ENCODE results near the gene RAB31. TPM values are rescaled to one million over a fixed set of nuclear protein-coding genes. Genes with fewer than 3 reads are reported as not detected.

RAB31 gene
- total and polyA plus RNA-seq, 2 of the 13 experiments (the other 11 are each of a cell fraction or from before 2014, with no cell fraction given) = 1.1 to 1.7 TPM

DNA sequence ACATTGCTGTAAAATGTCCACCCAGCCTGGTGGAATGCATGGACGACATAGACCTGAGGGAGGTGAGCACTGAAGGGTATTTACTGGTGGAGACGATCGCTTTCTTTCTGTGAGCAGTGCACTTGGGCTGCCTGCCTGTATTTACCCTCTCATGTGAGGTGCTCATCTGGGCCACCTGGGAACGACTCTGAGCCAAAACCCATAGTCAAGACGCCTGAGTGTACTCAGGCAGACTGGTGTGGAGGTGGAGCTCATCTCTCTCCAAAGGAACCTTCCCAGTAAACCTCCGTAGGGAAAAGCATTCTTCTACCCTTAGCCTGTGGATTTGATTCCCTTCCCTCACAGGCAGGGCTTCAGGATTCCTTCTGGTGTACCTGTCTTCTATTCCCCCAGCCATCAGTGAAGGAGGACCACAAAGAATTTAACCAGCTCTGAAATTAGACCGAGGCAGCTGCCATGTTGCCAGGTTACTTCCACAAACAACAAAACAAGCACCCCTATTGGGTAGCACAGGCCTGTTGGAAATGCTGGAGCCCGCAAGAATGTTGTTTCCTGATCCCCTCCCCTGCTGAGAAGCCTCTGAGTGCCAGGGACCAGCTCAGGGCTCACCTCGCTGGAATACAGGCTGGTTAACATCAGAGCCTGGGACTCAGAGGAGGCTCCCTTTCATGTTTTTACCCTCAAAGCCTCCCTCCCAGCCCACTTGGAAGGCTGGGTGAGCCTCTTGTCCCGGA, 130.2 kb downstream of the RAB31 start:
- no TSS peak for BruUV-seq (replicated peaks)
- in situ Hi-C loops (cut with HindIII; ENCODE audit: extremely low pct_ligation_motif_present, low pct_unique_long_range_greater_than_20kb) = no loop called here
- POLR2A ChIA-PET = no interaction called here
- Histone ChIP-seq H3K4me2 (ENCODE audit: low read depth, low read length) (no peak overlapping the region), H3K4me3 (replicated peaks in 1 of 3; ENCODE audit: insufficient read depth in 1 of 3, low read depth in 2 of 3, low read length in 3 of 3) (no peak overlapping the region), H3K4me1 (ENCODE audit: insufficient read depth, low read length) (no peaks in the 10 kb centered on the region), H4K20me1 (ENCODE audit: insufficient read depth, low read length) (no peaks in the 10 kb centered on the region), H3K27ac (ENCODE audit: extremely low read length, insufficient read depth, low read length) (no peak overlapping the region), H3K9me3 (ENCODE audit: low read length) (no peaks in the 10 kb centered on the region), H3K9ac (ENCODE audit: insufficient read depth, low read depth, low read length) (no peak overlapping the region), H3K79me2 (ENCODE audit: insufficient read depth, low read length) (no peaks in the 10 kb centered on the region), H2AFZ (ENCODE audit: low read length) (no peak overlapping the region), H3K27me3 (ENCODE audit: control insufficient read depth in 1 of 2, insufficient read depth in 2 of 2, low read length in 2 of 2) (peaks cover 0 to 9% of the 10 kb centered on the region in 2 experiments; a peak in 3 of 5 replicates), H3K36me3 (replicated peaks in 1 of 2; ENCODE audit: control insufficient read depth in 1 of 2, insufficient read depth in 2 of 2, low read length in 2 of 2) (no peaks in the 10 kb centered on the region)
- ATAC-seq = peak; percentile 64
- TF ChIP-seq ZNF18 (CRISPR knock-in tag; IDR thresholded peaks at IDR 0.05; ENCODE audit: insufficient replicate concordance) (no peak), ZNF816 (CRISPR knock-in tag; IDR thresholded peaks at IDR 0.05; ENCODE audit: borderline replicate concordance) (no peak), ZNF510 (CRISPR knock-in tag; IDR thresholded peaks at IDR 0.05; ENCODE audit: low read depth) (no peak), HHEX (CRISPR knock-in tag; IDR thresholded peaks at IDR 0.05) (no peak), ZNF644 (CRISPR knock-in tag; IDR thresholded peaks at IDR 0.05; ENCODE audit: low read depth) (no peak), ZNF768 (CRISPR knock-in tag; IDR thresholded peaks at IDR 0.05) (no peak), MEF2D (CRISPR knock-in tag; IDR thresholded peaks at IDR 0.05) (no peak), TSC22D2 (CRISPR knock-in tag; IDR thresholded peaks at IDR 0.05; ENCODE audit: borderline replicate concordance) (no peak), CCAR2 (optimal IDR thresholded peaks at IDR 0.05; ENCODE audit: low read depth, low read length) (no peak), PLRG1 (conservative IDR thresholded peaks at IDR 0.05) (no peak), ETV6 (CRISPR knock-in tag; conservative IDR thresholded peaks at IDR 0.05) (no peak), ZFP90 (CRISPR knock-in tag; IDR thresholded peaks at IDR 0.05; ENCODE audit: borderline replicate concordance) (no peak), STAG1 (CRISPR knock-in tag; IDR thresholded peaks at IDR 0.05) (no peak), IKZF4 (CRISPR knock-in tag; IDR thresholded peaks at IDR 0.05; ENCODE audit: borderline replicate concordance, low read depth, not compliant biosample characterization) (no peak), LBX2 (CRISPR knock-in tag; IDR thresholded peaks at IDR 0.05; ENCODE audit: borderline replicate concordance) (no peak), ZC3H13 (CRISPR knock-in tag; IDR thresholded peaks at IDR 0.05) (no peak), SRF (IDR thresholded peaks at IDR 0.05; ENCODE audit: low read depth, low read length) (no peak)
- TF ChIP-seq, protein P1, sequence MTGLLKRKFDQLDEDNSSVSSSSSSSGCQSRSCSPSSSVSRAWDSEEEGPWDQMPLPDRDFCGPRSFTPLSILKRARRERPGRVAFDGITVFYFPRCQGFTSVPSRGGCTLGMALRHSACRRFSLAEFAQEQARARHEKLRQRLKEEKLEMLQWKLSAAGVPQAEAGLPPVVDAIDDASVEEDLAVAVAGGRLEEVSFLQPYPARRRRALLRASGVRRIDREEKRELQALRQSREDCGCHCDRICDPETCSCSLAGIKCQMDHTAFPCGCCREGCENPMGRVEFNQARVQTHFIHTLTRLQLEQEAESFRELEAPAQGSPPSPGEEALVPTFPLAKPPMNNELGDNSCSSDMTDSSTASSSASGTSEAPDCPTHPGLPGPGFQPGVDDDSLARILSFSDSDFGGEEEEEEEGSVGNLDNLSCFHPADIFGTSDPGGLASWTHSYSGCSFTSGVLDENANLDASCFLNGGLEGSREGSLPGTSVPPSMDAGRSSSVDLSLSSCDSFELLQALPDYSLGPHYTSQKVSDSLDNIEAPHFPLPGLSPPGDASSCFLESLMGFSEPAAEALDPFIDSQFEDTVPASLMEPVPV (CRISPR knock-in tag; IDR thresholded peaks at IDR 0.05) = no peak
- 43% methylated on average over 4 of the region's 10 CpGs for WGBS (ENCODE audit: low lambda C conversion rate)
- CTCF ChIA-PET (ENCODE audit: low intra/inter-chr PET ratio, low total read pairs) = no interaction called here
- intact Hi-C loops (cut with micrococcal nuclease; ENCODE audit: unreplicated experiment) = no loop called here
- FAIRE-seq = no peak
- DNase-seq (ENCODE audit: low spot score) = no peak
